HepG2 (cell line): ENCODE measurements around the gene CLEC3B. TPM values are rescaled to one million over a fixed set of nuclear protein-coding genes. Genes with fewer than 3 reads are reported as not detected.
A peak's percentile ranks its signal among the peaks of the same experiment; 100 is the strongest.

ENCODE experiments used
- FOSL2 ChIP-seq: sonication (generic); formaldehyde crosslinking; IDR thresholded peaks from 2 replicates; pipeline ENCODE4 v1.4.0; 2020; ENCODE audit warnings: missing genetic modification reagents
- FOXA1 ChIP-seq, 2 experiments: fragments of 450-650 bp in 1 of 2; sonication (generic) in 1 of 2; formaldehyde crosslinking in 1 of 2; IDR thresholded peaks; 2 replicates each; pipeline versions ENCODE4 v1.4.0 to v1.6.1; 2016 to 2020; ENCODE audit warnings: missing genetic modification reagents in 1 of 2
- FOXK1 ChIP-seq: sonication (generic); formaldehyde crosslinking; IDR thresholded peaks from 2 replicates; pipeline ENCODE4 v1.4.0; 2020; ENCODE audit warnings: low read depth, missing genetic modification reagents, borderline replicate concordance
- IKZF1 ChIP-seq: fragments of 450-650 bp; IDR thresholded peaks from 2 replicates; pipeline ENCODE4 v1.7.1; 2016
- KAT7 ChIP-seq: IDR thresholded peaks from 2 replicates; pipeline ENCODE4 v1.6.1; 2018; ENCODE audit warnings: borderline replicate concordance, missing compliant biosample characterization
- KAT8 ChIP-seq: IDR thresholded peaks from 2 replicates; pipeline ENCODE4 v1.6.1; 2016; ENCODE audit warnings: missing genetic modification reagents, missing compliant biosample characterization
- RAD21 ChIP-seq: fragments of 450-650 bp; formaldehyde crosslinking; IDR thresholded peaks from 2 replicates; pipeline ENCODE4 v1.5.0; 2020; ENCODE audit warnings: mild to moderate bottlenecking
- STAG1 ChIP-seq: sonication (generic); formaldehyde crosslinking; IDR thresholded peaks from 2 replicates; pipeline ENCODE4 v1.4.0; 2020; ENCODE audit warnings: missing genetic modification reagents
- TMF1 ChIP-seq: sonication (generic); formaldehyde crosslinking; IDR thresholded peaks from 2 replicates; pipeline ENCODE4 v1.8.1; 2022; ENCODE audit warnings: low read depth, missing genetic modification reagents
- XRCC5 ChIP-seq: fragments of 200-400 bp; formaldehyde crosslinking; optimal IDR thresholded peaks from 2 replicates; pipeline ENCODE3; 2017; ENCODE audit warnings: mild to moderate bottlenecking, low read length
- ZMYM3 ChIP-seq: sonication (generic); formaldehyde crosslinking; IDR thresholded peaks from 2 replicates; pipeline ENCODE4 v1.5.1; 2020; ENCODE audit warnings: mild to moderate bottlenecking, missing genetic modification reagents
- ZNF44 ChIP-seq: sonication (generic); formaldehyde crosslinking; IDR thresholded peaks from 2 replicates; pipeline ENCODE4 v1.5.1; 2020; ENCODE audit warnings: mild to moderate bottlenecking, missing genetic modification reagents
- ZNF619 ChIP-seq: sonication (generic); formaldehyde crosslinking; IDR thresholded peaks from 2 replicates; pipeline ENCODE4 v1.4.0; 2020; ENCODE audit warnings: mild to moderate bottlenecking, missing genetic modification reagents
- ZNF792 ChIP-seq: IDR thresholded peaks from 2 replicates; pipeline ENCODE4 v1.6.1; 2016
- ZNF839 ChIP-seq: sonication (generic); formaldehyde crosslinking; IDR thresholded peaks from 2 replicates; pipeline ENCODE4 v1.4.0; 2020; ENCODE audit warnings: missing genetic modification reagents, mild to moderate bottlenecking, borderline replicate concordance
- ZSCAN29 ChIP-seq: sonication (generic); formaldehyde crosslinking; conservative IDR thresholded peaks from 2 replicates; pipeline ENCODE4 v1.4.0; 2020; ENCODE audit warnings: mild to moderate bottlenecking, missing genetic modification reagents
- polyA plus RNA-seq, 8 experiments: library from polyadenylated mRNA; depleted of rRNA in 3 of 8; stranded (reverse) in 7 of 8; unstranded in 1 of 8; fragments of >200 nt; fragmentation: Illumina TruSeq in 4 of 8; extraction: Trizol in 4 of 8; gene quantifications; 2 replicates each; pipeline versions ENCODE4 v1.2.1 to v1.2.3, GENCODE V29; 2011 to 2016; ENCODE audit warnings: low read depth in 4 of 8, missing spikeins in 1 of 8, mixed read lengths in 1 of 8; ENCODE audit not compliant: insufficient read depth in 1 of 8
- total RNA-seq, 5 experiments: library from RNA; depleted of rRNA; stranded (reverse); fragments of >200 nt; fragmentation: Illumina TruSeq; extraction: Trizol; gene quantifications; 2 replicates each; pipeline ENCODE4 v1.2.3, GENCODE V29; 2016; ENCODE audit warnings: low read depth in 1 of 5
- TF ChIP-seq, protein P1 (sequence below): sonication (generic); formaldehyde crosslinking; IDR thresholded peaks from one replicate; pipeline ENCODE4 v1.5.1; 2020; ENCODE audit warnings: mild to moderate bottlenecking, missing genetic modification reagents; ENCODE audit errors: not compliant biosample characterization
- TF ChIP-seq, protein P2 (sequence below): IDR thresholded peaks from 2 replicates; pipeline ENCODE4 v1.6.1; 2016; ENCODE audit warnings: low read depth, borderline replicate concordance
- TF ChIP-seq, protein P3 (sequence below): sonication (generic); formaldehyde crosslinking; conservative IDR thresholded peaks from 2 replicates; pipeline ENCODE4 v1.8.0; 2022; ENCODE audit warnings: mild to moderate bottlenecking, moderate library complexity, missing genetic modification reagents
- TF ChIP-seq, protein P4 (sequence below): IDR thresholded peaks from 2 replicates; pipeline ENCODE4 v1.6.1; 2012; ENCODE audit warnings: inconsistent platforms

The CLEC3B gene
- total and polyA plus RNA-seq, 2 of the 13 experiments (the other 11 are each of a cell fraction or from before 2014, with no cell fraction given), result 0.07 TPM; not detected in 1

DNA sequence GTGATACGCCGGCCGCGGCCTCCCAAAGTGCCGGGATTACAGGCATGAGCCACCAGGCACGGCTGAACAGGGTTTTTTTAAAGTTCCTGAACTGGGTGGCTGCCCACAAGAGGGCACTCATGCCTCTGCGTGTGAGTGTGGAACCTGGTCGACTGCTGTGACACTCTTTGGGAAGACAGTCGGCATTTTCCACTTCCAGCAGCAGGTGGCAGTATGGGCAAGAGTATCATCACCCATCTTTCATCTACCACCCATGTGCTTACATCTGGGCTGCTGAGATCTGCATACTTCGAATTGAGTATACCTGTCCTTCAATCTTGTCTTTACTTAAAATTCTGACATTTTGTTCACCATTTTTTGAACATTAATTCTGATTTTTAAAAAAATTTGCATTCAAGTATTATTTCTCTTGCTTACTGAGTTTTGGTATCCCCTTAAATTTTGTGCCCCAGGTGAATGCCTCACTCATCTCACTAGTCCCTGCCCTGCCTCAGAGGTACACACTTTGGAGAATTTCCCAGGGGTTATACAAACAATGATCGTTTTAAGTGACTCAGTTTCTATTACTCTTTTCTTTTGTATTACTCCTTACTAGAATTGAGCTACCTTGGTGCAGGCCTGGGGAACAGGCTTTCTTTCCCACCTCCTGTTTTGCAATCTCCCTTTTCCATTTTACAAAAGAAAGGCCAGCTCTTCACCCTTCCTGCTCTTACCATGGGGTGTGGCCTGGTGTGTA is 11.8 kb downstream of the CLEC3B start (continued):
- TF ChIP-seq, protein P1, sequence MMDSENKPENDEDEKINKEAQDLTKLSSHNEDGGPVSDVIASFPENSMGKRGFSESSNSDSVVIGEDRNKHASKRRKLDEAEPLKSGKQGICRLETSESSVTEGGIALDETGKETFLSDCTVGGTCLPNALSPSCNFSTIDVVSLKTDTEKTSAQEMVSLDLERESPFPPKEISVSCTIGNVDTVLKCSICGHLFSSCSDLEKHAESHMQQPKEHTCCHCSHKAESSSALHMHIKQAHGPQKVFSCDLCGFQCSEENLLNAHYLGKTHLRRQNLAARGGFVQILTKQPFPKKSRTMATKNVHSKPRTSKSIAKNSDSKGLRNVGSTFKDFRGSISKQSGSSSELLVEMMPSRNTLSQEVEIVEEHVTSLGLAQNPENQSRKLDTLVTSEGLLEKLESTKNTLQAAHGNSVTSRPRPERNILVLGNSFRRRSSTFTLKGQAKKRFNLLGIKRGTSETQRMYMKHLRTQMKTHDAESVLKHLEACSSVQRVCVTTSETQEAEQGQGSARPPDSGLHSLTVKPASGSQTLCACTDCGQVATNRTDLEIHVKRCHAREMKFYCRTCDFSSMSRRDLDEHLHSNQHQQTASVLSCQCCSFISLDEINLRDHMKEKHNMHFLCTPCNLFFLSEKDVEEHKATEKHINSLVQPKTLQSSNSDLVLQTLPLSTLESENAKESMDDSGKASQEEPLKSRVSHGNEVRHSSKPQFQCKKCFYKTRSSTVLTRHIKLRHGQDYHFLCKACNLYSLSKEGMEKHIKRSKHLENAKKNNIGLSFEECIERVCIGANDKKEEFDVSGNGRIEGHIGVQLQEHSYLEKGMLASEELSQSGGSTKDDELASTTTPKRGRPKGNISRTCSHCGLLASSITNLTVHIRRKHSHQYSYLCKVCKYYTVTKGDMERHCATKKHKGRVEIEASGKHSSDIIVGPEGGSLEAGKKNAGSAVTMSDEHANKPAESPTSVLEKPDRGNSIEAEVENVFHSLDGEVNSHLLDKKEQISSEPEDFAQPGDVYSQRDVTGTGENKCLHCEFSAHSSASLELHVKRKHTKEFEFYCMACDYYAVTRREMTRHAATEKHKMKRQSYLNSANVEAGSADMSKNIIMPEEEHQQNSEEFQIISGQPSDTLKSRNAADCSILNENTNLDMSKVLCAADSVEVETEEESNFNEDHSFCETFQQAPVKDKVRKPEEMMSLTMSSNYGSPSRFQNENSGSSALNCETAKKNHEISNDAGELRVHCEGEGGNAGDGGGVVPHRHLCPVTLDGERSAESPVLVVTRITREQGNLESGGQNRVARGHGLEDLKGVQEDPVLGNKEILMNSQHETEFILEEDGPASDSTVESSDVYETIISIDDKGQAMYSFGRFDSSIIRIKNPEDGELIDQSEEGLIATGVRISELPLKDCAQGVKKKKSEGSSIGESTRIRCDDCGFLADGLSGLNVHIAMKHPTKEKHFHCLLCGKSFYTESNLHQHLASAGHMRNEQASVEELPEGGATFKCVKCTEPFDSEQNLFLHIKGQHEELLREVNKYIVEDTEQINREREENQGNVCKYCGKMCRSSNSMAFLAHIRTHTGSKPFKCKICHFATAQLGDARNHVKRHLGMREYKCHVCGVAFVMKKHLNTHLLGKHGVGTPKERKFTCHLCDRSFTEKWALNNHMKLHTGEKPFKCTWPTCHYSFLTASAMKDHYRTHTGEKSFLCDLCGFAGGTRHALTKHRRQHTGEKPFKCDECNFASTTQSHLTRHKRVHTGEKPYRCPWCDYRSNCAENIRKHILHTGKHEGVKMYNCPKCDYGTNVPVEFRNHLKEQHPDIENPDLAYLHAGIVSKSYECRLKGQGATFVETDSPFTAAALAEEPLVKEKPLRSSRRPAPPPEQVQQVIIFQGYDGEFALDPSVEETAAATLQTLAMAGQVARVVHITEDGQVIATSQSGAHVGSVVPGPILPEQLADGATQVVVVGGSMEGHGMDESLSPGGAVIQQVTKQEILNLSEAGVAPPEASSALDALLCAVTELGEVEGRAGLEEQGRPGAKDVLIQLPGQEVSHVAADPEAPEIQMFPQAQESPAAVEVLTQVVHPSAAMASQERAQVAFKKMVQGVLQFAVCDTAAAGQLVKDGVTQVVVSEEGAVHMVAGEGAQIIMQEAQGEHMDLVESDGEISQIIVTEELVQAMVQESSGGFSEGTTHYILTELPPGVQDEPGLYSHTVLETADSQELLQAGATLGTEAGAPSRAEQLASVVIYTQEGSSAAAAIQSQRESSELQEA (CRISPR knock-in tag), result no peak
- TF ChIP-seq, protein P2, sequence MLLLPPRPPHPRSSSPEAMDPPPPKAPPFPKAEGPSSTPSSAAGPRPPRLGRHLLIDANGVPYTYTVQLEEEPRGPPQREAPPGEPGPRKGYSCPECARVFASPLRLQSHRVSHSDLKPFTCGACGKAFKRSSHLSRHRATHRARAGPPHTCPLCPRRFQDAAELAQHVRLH, result peak; percentile 73; the same call in 1 of the 2 replicates
- TF ChIP-seq IKZF1 (no peak), FOSL2 (CRISPR knock-in tag) (peak; percentile 58), RAD21 (CRISPR knock-in tag) (peak; percentile 87), ZNF839 (no peak), FOXA1 (IDR thresholded peaks at IDR 0.05) (no peak), FOXA1 (CRISPR knock-in tag; IDR thresholded peaks at IDR 0.05) (peak; percentile 28; the same call in 1 of the 2 replicates), XRCC5 (peak; percentile 92), TMF1 (CRISPR knock-in tag) (no peak), ZSCAN29 (CRISPR knock-in tag) (0 out of 2 replicates have a peak, but pooled peaks have one; percentile 23), FOXK1 (peak; percentile 75; the same call in 1 of the 2 replicates), KAT7 (CRISPR knock-in tag) (peak; percentile 36; the same call in 1 of the 2 replicates), STAG1 (peak; percentile 93), ZNF792 (CRISPR knock-in tag) (0 out of 2 replicates have a peak, but pooled peaks have one; percentile 21), ZNF619 (CRISPR knock-in tag) (no peak), ZMYM3 (peak; percentile 27; the same call in 1 of the 2 replicates), KAT8 (CRISPR knock-in tag) (0 out of 2 replicates have a peak, but pooled peaks have one; percentile 28), ZNF44 (CRISPR knock-in tag) (0 out of 2 replicates have a peak, but pooled peaks have one; percentile 39)
- TF ChIP-seq, protein P3, sequence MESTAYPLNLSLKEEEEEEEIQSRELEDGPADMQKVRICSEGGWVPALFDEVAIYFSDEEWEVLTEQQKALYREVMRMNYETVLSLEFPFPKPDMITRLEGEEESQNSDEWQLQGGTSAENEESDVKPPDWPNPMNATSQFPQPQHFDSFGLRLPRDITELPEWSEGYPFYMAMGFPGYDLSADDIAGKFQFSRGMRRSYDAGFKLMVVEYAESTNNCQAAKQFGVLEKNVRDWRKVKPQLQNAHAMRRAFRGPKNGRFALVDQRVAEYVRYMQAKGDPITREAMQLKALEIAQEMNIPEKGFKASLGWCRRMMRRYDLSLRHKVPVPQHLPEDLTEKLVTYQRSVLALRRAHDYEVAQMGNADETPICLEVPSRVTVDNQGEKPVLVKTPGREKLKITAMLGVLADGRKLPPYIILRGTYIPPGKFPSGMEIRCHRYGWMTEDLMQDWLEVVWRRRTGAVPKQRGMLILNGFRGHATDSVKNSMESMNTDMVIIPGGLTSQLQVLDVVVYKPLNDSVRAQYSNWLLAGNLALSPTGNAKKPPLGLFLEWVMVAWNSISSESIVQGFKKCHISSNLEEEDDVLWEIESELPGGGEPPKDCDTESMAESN (CRISPR knock-in tag), result 0 out of 2 replicates have a peak, but pooled peaks have one; percentile 24
- TF ChIP-seq, protein P4, sequence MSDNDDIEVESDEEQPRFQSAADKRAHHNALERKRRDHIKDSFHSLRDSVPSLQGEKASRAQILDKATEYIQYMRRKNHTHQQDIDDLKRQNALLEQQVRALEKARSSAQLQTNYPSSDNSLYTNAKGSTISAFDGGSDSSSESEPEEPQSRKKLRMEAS, result peak; percentile 39; the same call in 1 of the 2 replicates
